Stimulated activated CD8-positive, alpha-beta memory T cell treated with anti-CD3 and anti-CD28 coated beads, Interleukin-12 subunit alpha, Interleukin-12 subunit beta, amount 100 ng/mL, for 24 hours (primary cell): Measurements from ENCODE around the gene DAB1.

Source experiments
- DNase-seq: peaks from one replicate; pipeline ENCODE4 v3.0.0-alpha.2; 2020; ENCODE audit errors: extremely low read depth

The DAB1 gene

DNA sequence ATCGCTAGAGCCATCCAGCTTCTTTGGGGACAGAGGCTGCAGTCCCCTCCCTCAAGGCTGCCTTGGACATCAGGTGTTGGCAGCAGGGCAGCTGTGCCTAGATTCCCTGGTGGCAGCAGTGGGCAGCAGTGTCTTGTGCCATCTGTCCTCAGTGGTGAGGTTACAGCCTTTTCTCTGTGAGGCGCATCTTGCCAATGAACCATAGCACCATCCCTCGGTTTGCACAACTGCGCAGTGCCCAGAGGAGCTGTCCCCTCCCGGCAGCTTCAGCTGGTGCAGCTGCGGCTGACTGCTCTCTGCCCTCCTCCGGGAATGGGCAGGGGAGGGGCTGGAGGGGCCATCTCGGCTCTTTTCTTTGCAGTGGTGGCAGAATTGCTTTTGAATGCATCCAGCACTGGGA lies 399.0 kb downstream of the DAB1 start:
- DNase-seq, result no peak

GRCh38 chr1:57024428-57024827 lies 399.4 kb downstream of the DAB1 start:
- no peak for DNase-seq

DNA sequence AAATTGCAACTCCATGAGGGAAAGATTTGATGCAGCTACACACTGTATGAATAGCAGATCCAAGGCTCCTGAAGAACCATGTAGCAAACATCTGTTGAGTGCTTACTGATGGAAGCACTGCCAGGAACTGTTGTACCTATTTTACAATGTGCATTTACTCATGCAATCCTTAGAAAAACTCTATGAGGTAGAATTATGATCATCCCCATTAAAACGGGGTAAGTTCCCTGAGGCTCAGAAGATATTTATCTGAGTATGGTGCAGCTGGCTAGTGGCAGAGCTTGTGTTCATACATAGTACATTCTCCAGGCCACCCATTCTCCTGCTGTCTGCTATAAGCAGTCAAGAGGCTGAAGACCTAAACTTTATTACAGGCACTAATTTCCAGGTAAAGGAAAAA lies 403.6 kb downstream of the DAB1 start:
- DNase-seq, result no peak

GRCh38 chr1:57019236-57019839 lies 404.5 kb downstream of the DAB1 start:
- DNase-seq, result no peak

DNA sequence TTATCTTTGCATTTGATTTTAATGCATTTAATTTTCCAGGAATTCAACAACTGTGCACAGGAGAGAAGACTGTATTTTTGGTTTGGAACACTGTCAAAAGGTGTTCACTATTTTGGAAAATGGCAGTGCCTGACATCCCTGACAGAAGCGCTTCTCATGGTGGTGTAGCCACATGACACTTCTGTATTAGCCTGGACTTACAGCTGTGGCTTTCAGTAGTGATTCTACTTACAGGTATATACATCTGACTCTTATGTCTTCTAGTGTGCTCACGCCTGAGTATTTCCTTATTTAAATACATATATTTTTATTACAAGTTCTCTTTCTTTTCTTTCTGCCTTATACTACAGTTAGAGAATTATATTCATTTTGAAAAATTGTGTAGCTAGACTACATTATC lies 405.7 kb downstream of the DAB1 start:
- no peak for DNase-seq

GRCh38 chr1:57017717-57018116 lies 406.1 kb downstream of the DAB1 start:
- no peak for DNase-seq

GRCh38 chr1:57017200-57017599 lies 406.7 kb downstream of the DAB1 start:
- DNase-seq, result no peak

- no peak for DNase-seq
Measured at GRCh38 chr1:57015071-57015470, 408.8 kb downstream of the DAB1 start.

DNA sequence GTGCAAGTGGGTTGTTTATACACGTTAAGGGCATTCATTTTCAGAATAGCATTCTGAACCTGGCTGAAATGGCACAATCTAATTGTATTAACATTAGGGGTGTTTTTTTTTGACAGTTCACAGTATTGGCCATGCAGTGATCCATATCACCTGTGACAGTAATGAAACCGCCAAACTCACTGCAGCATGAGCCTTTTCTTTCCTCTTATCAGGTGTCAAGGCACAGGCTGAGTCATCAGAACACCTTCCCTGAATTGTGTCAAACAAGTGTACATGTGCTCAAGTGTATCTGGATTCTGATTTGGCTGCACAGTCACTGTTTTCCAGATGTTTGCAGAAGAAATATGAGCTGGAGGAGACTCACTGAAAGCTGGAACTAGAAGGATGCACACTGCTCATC lies 410.3 kb downstream of the DAB1 start:
- DNase-seq, result no peak

- DNase-seq, result no peak
Measured at GRCh38 chr1:57012315-57012714, 411.5 kb downstream of the DAB1 start.

GRCh38 chr1:57010511-57010910 lies 413.3 kb downstream of the DAB1 start:
- no peak for DNase-seq

GRCh38 chr1:57007948-57008347 lies 415.9 kb downstream of the DAB1 start:
- no peak for DNase-seq

- no peak for DNase-seq
Measured at GRCh38 chr1:57007472-57007871, 416.4 kb downstream of the DAB1 start.

GRCh38 chr1:57003398-57004139 lies 420.3 kb downstream of the DAB1 start:
- DNase-seq, result no peak

- DNase-seq, result no peak
Measured at GRCh38 chr1:56995414-56996100, 428.3 kb downstream of the DAB1 start.

- DNase-seq, result no peak
Measured at GRCh38 chr1:56993475-56993874, 430.4 kb downstream of the DAB1 start.

DNA sequence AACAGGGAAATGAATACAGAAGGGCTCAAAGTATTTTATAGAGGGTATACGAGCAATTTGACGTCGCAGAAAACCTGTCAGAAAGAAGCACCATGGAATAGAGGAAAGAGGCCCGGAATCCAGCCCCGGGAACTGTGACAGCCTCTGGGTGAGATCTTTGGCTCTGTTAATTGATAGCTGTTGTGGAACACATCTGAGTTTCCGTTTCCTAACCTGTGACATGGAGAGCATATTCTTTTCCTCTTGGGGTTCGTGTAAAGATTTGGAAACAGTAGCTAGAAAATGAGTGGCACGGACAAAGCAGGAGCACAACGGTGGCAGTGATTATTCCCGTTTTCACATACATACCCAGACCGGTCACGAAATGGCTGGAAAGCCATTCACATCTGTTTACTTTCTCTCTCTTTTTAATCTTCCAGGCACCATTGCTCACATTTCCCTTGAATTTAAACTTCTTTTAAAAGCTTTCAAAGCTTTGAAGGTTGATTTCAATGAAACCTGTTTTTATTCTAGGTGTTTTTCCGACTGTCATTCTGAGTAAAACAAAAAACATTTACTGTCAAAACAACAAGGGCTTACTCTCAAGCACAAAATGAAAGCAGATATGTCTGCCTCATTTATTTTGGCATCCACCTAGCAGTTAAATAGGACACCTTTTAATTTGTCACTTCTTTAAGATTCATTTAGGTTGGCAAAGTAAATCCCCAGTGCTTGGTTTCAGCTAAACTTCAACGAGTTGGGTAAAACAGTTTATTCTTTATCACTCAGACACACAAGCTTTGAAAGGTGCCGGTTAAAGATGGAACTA lies 431.3 kb downstream of the DAB1 start:
- no peak for DNase-seq

DNA sequence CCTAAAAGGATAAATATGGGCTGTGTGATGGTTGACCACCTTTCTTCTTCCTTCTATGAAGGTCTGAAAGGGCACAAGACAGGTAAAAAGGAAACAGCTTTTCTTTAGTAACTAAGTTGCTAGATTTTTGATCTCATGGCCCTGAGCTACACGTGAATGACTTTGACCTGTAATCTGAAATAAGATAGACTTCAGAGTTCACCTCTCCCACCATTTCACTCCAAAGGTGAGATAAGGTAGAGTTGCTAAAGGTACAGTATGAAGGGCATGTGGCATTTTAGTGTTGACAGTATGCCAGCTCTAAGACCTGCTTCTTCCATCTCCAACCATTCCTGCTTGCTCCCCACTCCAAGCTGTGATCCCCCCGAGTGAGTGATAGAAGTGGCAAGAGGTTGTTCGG lies 432.3 kb downstream of the DAB1 start:
- DNase-seq, result no peak

DNA sequence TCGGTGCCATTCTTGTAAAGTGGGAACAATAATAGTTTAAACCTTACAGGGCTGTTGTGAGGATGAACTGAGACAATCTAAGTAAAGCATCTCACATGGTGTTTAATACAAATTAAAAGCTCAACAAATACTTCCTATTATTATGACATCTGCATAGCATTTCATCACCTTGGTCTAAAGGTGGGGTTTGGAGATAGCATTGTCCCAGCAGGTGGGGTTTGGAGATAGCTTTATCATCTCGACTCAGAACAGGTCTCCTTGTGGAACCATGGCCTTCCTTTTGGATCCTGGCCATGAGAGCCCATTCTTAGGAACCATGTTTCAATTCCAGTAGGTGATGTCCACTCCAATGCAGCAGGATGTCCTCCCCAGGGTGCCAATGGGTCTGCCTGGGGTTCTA lies 437.5 kb downstream of the DAB1 start:
- DNase-seq, result no peak

GRCh38 chr1:56985857-56986256 lies 438.0 kb downstream of the DAB1 start:
- DNase-seq, result no peak

DNA sequence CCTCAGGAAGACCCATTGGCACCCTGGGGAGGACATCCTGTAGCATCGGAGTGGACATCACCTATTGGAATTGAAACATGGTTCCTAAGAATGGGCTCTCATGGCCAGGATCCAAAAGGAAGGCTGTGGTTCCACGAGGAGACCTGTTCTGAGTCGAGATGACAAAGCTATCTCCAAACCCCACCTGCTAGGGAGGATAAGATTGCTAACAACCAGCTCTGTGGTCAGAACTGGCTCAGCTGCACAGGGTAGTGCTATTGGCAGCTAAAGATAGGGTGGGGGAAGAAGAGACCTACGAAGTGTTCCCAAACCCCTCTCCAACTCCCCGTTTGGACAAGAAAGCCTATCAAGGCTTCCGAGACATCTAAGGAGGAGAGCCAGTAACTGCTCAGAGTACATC lies 440.4 kb downstream of the DAB1 start:
- DNase-seq, result no peak

GRCh38 chr1:56979986-56980755 lies 443.7 kb downstream of the DAB1 start:
- no peak for DNase-seq
